GM12801 (cell line): ENCODE results near the gene ENO4.

Experiments
- TF ChIP-seq, protein P1 (sequence below): IDR thresholded peaks from one replicate; pipeline ENCODE4 v1.5.1; 2011; ENCODE audit warnings: control low read depth; ENCODE audit not compliant: insufficient read length; ENCODE audit errors: extremely low read depth

The ENO4 gene

GRCh38 chr10:116819999-116820677, 29.2 kb upstream of the ENO4 start:
- TF ChIP-seq, protein P1, sequence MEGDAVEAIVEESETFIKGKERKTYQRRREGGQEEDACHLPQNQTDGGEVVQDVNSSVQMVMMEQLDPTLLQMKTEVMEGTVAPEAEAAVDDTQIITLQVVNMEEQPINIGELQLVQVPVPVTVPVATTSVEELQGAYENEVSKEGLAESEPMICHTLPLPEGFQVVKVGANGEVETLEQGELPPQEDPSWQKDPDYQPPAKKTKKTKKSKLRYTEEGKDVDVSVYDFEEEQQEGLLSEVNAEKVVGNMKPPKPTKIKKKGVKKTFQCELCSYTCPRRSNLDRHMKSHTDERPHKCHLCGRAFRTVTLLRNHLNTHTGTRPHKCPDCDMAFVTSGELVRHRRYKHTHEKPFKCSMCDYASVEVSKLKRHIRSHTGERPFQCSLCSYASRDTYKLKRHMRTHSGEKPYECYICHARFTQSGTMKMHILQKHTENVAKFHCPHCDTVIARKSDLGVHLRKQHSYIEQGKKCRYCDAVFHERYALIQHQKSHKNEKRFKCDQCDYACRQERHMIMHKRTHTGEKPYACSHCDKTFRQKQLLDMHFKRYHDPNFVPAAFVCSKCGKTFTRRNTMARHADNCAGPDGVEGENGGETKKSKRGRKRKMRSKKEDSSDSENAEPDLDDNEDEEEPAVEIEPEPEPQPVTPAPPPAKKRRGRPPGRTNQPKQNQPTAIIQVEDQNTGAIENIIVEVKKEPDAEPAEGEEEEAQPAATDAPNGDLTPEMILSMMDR, result no peak

DNA sequence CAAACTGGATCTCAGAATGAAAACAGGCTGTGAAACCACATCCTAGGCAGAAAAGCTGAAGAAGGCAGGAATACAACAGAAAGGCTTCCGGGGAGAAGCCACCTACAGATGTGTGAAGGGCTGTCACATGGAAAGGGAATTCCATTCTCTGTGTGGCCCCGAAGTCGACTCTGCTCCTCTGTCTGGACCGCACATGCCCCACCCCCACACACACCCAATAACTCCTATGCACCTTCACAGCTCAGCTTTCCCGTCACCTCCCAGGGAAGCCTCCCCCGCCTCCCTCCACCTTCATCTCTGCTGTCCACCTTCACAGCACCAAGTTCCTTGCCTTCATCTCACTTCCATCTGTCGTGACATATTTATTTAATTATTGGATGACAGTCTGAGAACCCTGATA, 23.4 kb upstream of the ENO4 start:
- TF ChIP-seq, protein P1, result no peak

DNA sequence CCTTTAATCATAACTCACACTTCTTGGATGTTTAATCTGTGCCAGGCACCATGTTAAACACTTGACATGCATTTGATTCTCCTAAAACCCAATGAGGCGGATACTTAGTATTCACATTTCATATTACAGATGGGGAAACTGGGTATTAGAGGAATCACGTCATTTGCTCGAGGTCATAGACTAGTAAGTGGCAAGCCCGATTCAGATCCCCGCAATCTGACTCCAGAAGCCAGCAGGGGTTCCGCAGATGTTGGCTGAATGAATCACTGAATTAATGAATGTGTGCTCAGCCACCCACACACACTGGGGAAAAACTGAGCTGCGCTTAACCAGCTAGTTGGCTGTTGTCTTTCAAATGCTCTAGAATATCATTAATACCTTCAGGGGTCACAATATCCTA, 22.5 kb upstream of the ENO4 start:
- TF ChIP-seq, protein P1, result no peak

DNA sequence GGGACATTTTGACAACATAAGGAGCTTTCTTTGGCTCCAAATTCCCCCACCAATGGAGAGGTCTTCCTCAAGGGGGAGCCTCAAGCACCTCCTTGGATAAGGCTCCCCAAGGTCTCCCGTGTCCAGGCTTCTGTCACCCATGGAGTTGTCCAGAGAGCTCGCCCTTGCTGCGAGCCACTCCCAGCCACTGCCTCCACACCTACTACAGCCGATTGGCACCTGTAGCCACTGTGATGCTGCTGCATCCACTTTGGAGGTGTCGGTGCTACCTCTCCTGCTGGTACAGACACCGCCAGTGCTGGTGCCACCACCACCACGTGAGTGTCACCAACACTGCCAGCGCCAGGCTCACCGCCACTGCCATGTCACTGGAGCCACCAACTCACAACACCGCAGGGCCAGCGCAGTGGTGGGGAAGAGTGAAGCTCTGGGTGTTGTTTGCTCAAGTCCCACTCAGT, 22.1 kb upstream of the ENO4 start:
- TF ChIP-seq, protein P1, result no peak

- TF ChIP-seq, protein P1, result no peak
These were observed 21.2 kb upstream of the ENO4 start for GRCh38 chr10:116828116-116828515.

- TF ChIP-seq, protein P1, result no peak
These were observed 19.6 kb upstream of the ENO4 start for GRCh38 chr10:116829711-116830110.

GRCh38 chr10:116831086-116831485, 18.2 kb upstream of the ENO4 start:
- TF ChIP-seq, protein P1, result no peak
